DMS153 treated with DMSO at 0.1 percent for 48 hours (cell line): ENCODE data around the gene ZYG11B.
"Not testable (repeated sequence)": the region's sequence is repeated elsewhere in the genome, so short reads cannot be mapped to it uniquely, and the experiment has no call there.

Experiments
- DNase-seq: peaks from one replicate; lab custom pipeline; 2025; ENCODE audit not compliant: unreplicated experiment; lab: John Stamatoyannopoulos, UW

Gene ZYG11B

GRCh38 chr1:52726265-52727113 is at the start of gene ZYG11B:
ZYG11B (plus strand) TSS chr1:52726453; CDS start chr1:52726654, 201 bp downstream.
- peak; percentile 51 for DNase-seq

- no peak for DNase-seq
Observed at GRCh38 chr1:52677076-52677806, 49.0 kb upstream of the ZYG11B start.

- no peak for DNase-seq
Observed at GRCh38 chr1:52679048-52679447, 47.2 kb upstream of the ZYG11B start.

GRCh38 chr1:52679498-52679897 is 46.8 kb upstream of the ZYG11B start:
- DNase-seq, result no peak

GRCh38 chr1:52680353-52680752 is 45.9 kb upstream of the ZYG11B start:
- no peak for DNase-seq

DNA sequence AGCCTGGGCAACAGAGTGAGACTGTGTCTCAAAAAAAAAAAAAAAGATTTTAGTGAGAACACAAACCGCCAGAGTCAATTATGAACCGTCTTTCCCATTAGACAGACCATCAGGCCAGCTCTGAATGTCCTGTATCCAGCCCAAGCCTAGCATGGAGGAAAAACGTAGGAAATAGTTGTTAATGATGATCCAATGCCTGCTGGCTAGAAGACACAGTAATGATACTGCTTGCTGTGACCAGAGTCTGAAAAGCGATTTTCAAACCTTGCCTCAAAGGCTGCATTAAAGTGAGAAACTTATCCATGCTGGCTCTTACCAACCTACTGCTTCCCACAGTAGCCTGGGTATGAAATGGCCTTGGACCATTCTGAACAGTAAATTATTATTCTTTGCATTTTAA is 45.1 kb upstream of the ZYG11B start:
- no peak for DNase-seq

GRCh38 chr1:52683367-52683940 is 42.8 kb upstream of the ZYG11B start:
- DNase-seq, result no peak

GRCh38 chr1:52684545-52684944 is 41.7 kb upstream of the ZYG11B start:
- no peak for DNase-seq

GRCh38 chr1:52686261-52686751 is 39.9 kb upstream of the ZYG11B start:
- DNase-seq, result peak; percentile 25

DNA sequence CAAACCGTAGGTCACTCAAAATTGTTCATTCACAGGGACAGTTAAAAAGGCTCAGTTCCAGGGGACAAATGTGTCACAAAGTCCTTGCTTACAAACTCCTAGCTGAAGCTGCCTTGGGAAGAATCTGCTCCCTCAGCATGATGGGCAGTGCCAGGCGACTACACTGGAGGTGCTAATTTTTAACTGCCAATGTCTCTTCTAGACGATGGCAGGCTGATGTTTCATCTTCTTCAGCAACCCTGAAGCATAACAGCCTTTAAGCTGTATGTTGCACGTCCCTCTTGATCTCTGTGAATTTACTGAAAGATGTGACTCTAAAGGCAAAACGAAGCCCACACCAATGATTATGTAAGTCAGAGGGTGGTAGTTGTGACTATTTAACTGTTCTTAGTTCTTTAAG is 39.4 kb upstream of the ZYG11B start:
- DNase-seq, result no peak

- no peak for DNase-seq
Observed at GRCh38 chr1:52691821-52692220, 34.4 kb upstream of the ZYG11B start.

GRCh38 chr1:52692697-52693096 is 33.6 kb upstream of the ZYG11B start:
- no peak for DNase-seq

DNA sequence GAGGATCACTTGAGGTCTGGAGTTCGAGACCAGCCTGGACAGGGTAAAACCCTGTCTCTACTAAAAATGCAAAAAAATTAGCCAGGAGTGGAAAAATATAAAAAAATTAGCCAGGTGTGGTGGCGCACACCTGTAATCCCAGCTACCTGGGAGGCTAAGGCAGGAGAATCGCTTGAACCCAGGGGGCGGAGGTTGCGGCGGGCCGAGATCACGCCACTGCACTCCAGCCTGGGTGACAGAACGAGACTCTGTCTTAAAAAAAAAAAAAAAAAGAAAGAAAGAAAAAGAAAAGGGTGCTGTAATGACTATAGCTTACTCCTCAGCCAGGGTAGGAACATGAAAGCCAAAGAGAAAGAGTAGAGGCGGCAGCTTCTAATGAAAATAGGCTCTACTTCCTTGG is 32.9 kb upstream of the ZYG11B start:
- not testable (repeated sequence) for DNase-seq

DNA sequence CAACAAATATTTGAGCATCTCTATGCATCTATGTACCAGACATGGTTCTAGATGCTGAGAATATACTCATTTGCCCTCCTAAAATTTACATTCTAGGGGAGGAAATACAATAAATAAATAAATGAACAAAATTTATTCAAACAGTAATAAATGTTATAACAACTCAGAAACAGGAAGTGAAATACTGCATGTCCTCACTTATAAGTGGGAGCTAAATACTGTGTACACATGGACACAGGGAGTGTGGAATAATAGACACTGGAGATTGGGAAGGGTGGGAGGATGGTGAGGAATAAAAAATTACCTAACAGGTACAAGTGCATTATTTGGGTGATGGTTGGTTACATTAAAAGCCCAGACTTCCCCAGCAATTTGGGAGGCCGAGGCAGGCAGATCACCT is 32.4 kb upstream of the ZYG11B start:
- no peak for DNase-seq

- DNase-seq, result no peak
Observed at GRCh38 chr1:52695627-52696026, 30.6 kb upstream of the ZYG11B start.

DNA sequence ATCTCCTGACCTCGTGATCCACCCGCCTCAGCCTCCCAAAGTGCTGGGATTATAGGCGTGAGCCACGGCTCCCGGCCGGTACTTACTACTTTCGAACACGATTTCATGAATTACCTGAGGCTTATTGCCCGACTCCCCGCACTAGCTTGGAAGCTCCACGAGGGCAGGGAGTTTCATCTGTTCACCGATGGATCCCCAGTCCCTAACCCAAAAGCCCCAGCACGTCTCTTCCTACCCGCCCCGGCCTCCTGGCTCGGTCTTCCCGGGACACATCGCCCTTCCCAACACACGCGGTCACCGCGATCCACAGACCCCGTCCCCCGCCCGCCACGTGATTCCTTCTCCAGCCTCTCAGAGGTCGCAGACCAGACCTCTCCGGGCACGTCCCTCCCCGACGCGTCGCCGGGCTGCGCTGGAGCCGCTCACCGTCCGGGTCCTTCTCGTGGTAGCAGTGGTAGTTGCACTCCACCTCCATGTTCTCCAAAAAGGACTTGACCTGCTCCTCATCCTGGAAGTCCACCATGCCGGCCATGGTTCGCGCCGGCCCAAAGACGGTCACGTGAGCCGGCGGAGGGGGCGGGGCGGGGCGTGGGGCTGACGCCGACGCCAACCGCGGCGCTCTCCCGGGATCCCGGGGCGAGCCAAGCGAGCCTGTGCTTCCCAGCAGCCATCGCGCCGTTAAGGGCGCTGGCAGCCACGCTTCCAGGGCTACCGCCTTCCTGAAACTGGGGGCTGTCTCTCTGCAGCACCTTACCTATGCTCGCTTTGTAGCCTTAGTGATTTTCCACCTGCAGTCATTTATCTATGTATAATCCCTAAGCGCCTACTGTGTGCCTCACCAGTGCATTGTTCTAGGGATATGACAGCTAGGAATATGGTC is 28.2 kb upstream of the ZYG11B start, which contains the start of gene COA7:
Gene COA7, minus strand, starts transcription at position 553 of the 880 bp plus-strand sequence. Its CDS starts 21 bp downstream, at position 532.
- DNase-seq, result peak; percentile 44

DNA sequence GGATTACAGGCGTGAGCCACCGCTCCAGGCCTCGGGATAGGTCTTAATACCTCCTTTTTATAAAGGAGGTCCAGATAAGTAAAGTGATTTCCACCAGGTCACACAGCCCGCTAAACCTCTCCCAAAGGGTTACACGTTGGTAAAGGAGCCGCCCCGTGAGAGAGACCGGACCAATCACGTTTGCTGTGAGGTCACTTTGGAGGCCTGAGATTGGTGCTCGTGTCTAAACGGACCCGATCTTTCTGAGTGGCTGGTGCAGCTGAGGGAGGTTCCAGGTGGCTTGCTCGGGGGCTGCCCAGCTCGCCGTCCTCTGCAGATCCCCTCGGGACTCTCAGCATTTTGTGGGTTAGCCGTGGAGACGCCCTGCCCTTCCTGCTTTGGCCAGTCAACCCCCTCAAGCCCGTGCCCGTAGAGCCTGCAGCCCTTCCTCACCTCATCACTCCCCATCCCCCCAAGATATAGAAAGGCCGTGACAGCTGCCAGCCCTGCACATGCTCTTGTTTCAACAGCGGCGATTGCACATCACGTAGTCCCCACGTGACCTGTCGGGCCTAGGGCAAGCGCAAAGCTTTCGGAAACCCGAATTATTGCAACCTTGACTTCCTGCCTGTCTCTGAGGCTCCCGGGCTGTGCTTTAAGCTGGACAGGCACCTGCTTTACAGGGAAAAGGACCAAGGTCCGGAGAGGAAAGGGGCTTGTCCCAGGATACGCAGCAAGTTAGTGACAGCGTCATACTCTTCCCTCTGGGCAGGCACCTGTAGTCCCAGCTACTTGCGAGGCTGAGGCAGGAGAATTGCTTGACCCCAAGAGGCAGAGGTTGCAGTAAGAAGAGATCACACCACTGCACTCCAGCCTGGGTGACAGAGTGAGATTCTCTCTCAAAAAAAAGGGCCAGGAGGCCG is 23.1 kb upstream of the ZYG11B start:
- DNase-seq, result peak; percentile 89

GRCh38 chr1:52706136-52706670 is 20.1 kb upstream of the ZYG11B start:
- no peak for DNase-seq
